HG03439 (cell line): Measurements from ENCODE around the gene KCNJ11.
"Not testable (repeated sequence)": the region's sequence is repeated elsewhere in the genome, so short reads cannot be mapped to it uniquely, and the experiment has no call there.

Experiments used
- ATAC-seq: cut with Tn5 transposase; IDR thresholded peaks from one replicate; pipeline ENCODE4 v1.9.1; 2021; ENCODE audit warnings: mild to moderate bottlenecking, moderate library complexity; ENCODE audit not compliant: unreplicated experiment

KCNJ11 gene

DNA sequence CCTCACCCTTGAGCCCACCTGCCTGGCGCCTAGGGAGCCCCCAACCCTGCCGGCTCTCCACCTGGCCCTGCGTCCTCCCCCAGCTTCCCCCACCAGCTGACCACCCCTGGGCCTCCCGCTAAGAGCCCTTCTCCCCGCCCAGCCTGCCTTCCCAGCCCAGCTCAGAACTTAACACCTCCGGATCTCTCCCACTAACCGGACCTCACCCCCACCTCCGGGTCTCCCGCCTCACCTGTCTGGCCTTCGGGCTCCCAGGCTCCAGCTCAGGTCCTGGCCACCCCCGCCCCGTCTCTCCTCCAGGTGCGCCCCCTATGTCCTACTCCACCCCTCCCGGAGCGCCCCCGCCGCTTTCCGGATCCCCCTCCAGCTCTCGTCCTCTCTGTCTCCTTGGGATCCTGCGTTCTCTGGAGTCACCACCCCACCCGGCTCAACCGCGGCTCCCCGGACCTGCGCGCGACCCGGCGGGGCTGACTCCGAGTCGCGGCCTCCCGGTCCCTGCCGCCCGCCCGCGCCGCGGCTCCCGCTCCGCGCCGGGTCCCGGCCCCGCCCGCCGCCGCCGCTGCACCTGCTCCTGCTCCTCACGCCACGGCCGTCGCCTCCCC lies at the start of gene KCNJ11:
Gene KCNJ11, minus strand, starts transcription at position 51 of the 602 bp plus-strand sequence. CDS start 568 bp downstream, outside the sequence.
- ATAC-seq, result peak; percentile 44

DNA sequence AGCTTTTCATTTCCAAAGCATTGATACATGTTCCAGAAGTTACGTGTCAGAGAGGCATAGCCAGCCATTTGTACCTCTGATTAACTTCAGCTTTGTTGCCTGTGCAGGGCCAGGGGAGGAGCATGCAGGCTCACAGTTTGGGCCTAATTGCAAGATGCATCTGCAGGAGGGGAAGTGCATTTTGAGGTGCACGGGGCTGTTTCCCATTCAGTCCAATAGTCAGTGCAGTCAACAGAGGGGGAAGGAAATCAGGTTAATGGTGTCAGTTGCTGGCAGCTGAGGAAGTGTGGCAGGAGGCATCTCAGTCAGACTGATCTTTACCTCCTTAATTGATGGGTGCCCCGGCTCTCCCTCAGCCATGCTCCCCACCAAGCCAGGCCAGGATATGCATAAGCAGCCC lies 48.9 kb upstream of the KCNJ11 start:
- ATAC-seq, result no peak

DNA sequence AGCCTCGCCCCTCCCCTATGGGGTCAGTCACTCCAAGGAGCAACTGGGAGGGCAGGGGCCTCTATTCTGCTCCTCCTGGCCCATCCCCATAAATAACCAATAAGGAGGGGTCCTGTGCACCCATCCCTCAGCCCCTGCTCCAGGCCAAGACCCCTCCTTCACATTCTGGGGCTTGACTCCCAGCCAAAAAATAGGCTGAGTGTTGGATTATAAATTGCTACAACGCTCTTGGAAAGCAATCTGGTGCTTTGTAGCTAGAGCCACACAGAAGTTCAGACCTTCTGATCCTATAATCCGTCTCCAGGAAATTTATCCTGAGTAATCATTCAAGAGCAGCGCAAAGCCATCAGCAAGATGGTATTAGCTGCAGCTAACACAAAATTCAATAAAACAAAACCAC lies 45.6 kb upstream of the KCNJ11 start:
- no peak for ATAC-seq

GRCh38 chr11:17432002-17432401 lies 43.5 kb upstream of the KCNJ11 start:
- no peak for ATAC-seq

- no peak for ATAC-seq
These were observed 42.7 kb upstream of the KCNJ11 start for GRCh38 chr11:17431139-17431538.

DNA sequence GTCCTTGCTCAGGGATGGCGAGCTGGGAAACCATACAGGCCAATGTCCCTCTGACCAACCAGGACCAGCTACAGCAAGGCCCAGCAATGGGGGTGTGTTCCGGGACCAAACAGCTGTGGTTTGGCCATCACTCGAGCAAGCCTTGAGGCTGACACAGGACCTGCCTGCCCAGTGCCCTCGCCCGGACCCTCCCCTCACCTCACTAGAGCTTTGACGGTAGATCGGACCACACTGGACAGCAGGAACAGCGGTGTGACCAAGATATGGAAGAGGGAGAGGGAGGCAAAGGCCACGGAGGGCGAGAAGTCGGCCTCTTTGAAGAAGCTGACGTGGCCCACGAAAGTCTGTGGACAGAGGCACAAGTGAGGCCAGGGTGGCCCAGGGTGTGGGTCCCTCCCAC lies 42.2 kb upstream of the KCNJ11 start:
- no peak for ATAC-seq

GRCh38 chr11:17428925-17429324 lies 40.5 kb upstream of the KCNJ11 start:
- ATAC-seq, result no peak

GRCh38 chr11:17428261-17428660 lies 39.8 kb upstream of the KCNJ11 start:
- no peak for ATAC-seq

GRCh38 chr11:17426233-17426632 lies 37.8 kb upstream of the KCNJ11 start:
- ATAC-seq, result not testable (repeated sequence)

GRCh38 chr11:17423533-17424310 lies 35.3 kb upstream of the KCNJ11 start:
- ATAC-seq, result no peak

- no peak for ATAC-seq
These were observed 33.3 kb upstream of the KCNJ11 start for GRCh38 chr11:17421781-17422180.

- no peak for ATAC-seq
These were observed 30.1 kb upstream of the KCNJ11 start for GRCh38 chr11:17418444-17419081.

- no peak for ATAC-seq
These were observed 28.0 kb upstream of the KCNJ11 start for GRCh38 chr11:17416492-17416891.

DNA sequence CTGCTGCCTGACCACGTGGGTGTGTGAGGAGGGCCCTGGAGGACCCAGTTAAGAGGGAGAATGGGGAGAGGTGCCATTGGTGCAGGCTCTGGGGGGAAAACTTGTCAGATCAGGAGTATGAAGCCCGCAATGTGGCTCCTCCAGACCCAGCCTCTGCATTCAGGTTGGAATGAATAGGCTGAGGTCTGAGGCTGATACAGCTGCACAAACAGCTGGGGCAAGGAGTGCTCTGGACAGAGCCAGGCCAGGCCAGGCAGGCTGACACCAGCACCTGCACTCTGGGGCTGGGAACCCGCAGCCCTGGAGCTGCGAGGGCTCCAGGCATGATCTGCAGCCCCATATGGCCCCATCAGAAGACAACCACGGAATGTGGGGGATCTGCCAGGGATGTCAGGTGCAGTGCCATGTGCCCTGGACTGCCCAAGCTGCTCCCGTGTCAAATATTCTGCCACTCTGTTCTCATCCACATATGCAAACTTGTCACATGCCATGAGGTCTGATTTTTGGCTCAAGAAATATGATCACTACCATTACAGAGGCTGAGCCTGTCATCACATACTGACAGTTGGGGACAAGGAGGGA lies 27.2 kb upstream of the KCNJ11 start:
- no peak for ATAC-seq

DNA sequence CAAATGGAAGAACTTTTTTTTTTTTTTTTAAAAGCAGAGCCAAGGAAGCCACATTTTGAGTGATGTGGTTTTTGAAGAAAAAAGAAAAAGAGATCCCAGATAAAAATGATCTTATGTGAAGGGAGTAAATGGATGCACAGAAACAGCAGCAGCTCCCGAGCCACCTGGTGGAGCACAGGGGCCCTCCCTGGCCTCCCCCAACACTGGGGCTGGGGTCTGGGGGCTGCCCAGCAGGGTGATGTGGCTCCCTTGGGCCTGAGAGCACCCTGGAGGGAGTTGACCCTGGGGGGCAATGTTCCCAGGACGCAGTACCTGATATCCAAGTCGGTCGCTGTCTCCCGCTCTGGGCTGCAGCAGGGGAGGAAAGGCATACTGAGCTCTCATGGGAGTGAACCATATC lies 26.5 kb upstream of the KCNJ11 start:
- ATAC-seq, result no peak

- ATAC-seq, result no peak
These were observed 25.9 kb upstream of the KCNJ11 start for GRCh38 chr11:17414317-17414737.

DNA sequence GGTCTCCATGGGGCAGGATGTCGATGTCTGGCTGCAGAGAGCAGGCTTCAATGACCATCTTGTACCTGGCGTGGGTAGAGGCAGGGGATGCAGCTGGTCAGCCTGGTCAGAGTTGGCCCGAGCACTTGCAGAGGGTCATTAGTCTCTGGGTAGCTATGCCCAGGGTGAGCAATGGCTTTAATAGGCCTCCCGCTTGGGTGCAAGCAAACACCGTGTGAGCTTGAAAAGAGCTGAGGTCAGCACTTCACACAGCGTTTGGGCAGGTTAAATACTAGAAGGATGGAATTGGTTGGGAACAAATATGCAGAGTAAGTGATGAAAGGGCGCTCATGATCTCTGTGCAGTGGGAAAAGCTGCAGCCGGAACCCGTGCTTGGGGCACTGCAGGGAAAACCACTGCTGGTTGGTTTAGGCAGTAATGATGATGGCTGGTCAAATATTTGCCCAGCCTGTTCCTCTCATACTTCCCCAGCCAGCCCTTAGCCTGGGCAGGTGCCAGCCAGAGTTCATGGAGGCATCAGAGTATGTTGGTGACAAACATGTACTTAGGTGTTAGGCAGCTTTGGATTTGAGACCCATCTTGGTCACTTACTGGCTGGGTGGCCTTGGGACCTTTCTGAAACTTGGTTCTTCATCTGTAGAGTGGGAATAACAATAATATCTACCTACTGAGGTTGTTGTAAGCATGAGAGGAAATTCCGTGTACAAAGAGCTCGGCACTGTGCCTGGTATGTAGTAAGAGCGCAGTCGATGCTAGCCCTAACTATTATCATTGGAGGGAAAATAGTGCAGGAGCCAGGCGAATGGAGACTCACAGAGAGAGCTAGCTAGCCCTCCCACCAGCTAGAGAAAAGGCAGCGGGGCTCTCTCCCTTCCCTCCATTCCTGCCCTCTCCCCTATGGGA lies 25.2 kb upstream of the KCNJ11 start:
- ATAC-seq, result no peak

GRCh38 chr11:17412488-17413180 lies 24.2 kb upstream of the KCNJ11 start:
- ATAC-seq, result no peak

DNA sequence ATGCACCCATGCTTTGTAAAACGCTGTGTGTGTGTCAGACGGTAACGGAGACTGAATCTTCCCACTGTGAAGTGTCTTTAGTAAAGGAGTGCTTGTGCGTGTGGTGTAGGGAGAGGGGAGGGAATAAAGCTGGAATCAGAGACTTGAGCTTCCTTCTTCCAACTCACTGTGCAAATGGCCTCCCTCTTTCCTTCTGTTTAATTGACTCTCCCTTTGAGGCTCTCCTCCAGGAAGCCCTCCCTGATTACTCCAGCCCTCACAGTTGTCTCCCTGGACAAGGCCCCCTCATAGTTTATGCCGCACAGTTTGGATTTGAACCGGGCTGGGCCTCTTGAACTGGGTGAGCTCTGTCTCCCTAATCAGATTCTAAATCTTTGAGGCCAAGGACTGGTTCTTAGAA lies 23.0 kb upstream of the KCNJ11 start:
- ATAC-seq, result no peak
